Measurements from ENCODE around the gene CLDN2. TPM values are rescaled to one million over a fixed set of nuclear protein-coding genes. Genes with fewer than 3 reads are reported as not detected.

Gene CLDN2
- total and polyA plus RNA-seq, 2 of the 13 experiments (the other 11 are each of a cell fraction or from before 2014, with no cell fraction given): 1.3 to 1.5 TPM

GRCh38 chrX:106957856-106958255, 37.7 kb downstream of the CLDN2 start:
- TF ChIP-seq ELK4 (CRISPR knock-in tag; IDR thresholded peaks at IDR 0.05; ENCODE audit: borderline replicate concordance) (no peak), BORCS8-MEF2B (CRISPR knock-in tag; IDR thresholded peaks at IDR 0.05) (no peak), EP300 (IDR thresholded peaks at IDR 0.05; ENCODE audit: low read depth in 2 of 2, low read length in 2 of 2) (no peak), EP300 (CRISPR knock-in tag; IDR thresholded peaks at IDR 0.05; ENCODE audit: borderline replicate concordance) (no peak), SALL1 (CRISPR knock-in tag; IDR thresholded peaks at IDR 0.05) (no peak), NR2F2 (IDR thresholded peaks at IDR 0.05; ENCODE audit: borderline replicate concordance, low read depth) (no peak), FOXA1 (IDR thresholded peaks at IDR 0.05) (no peak), FOXA1 (CRISPR knock-in tag; IDR thresholded peaks at IDR 0.05) (no peak), NCOR1 (IDR thresholded peaks at IDR 0.05; ENCODE audit: borderline replicate concordance, low read length) (no peak)
- TF ChIP-seq, protein P1, sequence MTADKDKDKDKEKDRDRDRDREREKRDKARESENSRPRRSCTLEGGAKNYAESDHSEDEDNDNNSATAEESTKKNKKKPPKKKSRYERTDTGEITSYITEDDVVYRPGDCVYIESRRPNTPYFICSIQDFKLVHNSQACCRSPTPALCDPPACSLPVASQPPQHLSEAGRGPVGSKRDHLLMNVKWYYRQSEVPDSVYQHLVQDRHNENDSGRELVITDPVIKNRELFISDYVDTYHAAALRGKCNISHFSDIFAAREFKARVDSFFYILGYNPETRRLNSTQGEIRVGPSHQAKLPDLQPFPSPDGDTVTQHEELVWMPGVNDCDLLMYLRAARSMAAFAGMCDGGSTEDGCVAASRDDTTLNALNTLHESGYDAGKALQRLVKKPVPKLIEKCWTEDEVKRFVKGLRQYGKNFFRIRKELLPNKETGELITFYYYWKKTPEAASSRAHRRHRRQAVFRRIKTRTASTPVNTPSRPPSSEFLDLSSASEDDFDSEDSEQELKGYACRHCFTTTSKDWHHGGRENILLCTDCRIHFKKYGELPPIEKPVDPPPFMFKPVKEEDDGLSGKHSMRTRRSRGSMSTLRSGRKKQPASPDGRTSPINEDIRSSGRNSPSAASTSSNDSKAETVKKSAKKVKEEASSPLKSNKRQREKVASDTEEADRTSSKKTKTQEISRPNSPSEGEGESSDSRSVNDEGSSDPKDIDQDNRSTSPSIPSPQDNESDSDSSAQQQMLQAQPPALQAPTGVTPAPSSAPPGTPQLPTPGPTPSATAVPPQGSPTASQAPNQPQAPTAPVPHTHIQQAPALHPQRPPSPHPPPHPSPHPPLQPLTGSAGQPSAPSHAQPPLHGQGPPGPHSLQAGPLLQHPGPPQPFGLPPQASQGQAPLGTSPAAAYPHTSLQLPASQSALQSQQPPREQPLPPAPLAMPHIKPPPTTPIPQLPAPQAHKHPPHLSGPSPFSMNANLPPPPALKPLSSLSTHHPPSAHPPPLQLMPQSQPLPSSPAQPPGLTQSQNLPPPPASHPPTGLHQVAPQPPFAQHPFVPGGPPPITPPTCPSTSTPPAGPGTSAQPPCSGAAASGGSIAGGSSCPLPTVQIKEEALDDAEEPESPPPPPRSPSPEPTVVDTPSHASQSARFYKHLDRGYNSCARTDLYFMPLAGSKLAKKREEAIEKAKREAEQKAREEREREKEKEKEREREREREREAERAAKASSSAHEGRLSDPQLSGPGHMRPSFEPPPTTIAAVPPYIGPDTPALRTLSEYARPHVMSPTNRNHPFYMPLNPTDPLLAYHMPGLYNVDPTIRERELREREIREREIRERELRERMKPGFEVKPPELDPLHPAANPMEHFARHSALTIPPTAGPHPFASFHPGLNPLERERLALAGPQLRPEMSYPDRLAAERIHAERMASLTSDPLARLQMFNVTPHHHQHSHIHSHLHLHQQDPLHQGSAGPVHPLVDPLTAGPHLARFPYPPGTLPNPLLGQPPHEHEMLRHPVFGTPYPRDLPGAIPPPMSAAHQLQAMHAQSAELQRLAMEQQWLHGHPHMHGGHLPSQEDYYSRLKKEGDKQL (CRISPR knock-in tag; IDR thresholded peaks at IDR 0.05; ENCODE audit: low read depth): no peak
- TF ChIP-seq, protein P2, sequence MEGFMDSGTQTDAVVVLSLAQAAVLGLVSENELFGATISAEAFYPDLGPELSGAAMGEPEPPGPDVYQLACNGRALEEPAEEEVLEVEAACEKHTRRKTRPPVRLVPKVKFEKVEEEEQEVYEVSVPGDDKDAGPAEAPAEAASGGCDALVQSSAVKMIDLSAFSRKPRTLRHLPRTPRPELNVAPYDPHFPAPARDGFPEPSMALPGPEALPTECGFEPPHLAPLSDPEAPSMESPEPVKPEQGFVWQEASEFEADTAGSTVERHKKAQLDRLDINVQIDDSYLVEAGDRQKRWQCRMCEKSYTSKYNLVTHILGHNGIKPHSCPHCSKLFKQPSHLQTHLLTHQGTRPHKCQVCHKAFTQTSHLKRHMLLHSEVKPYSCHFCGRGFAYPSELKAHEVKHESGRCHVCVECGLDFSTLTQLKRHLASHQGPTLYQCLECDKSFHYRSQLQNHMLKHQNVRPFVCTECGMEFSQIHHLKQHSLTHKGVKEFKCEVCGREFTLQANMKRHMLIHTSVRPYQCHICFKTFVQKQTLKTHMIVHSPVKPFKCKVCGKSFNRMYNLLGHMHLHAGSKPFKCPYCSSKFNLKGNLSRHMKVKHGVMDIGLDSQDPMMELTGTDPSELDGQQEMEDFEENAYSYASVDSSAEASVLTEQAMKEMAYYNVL (CRISPR knock-in tag; IDR thresholded peaks at IDR 0.05; ENCODE audit: borderline replicate concordance): no peak
- no peak overlapping the region for H3K4me3 ChIP-seq (replicated peaks in 1 of 3; ENCODE audit: insufficient read depth in 1 of 3, low read depth in 2 of 3, low read length in 3 of 3)
- H3K9ac ChIP-seq (ENCODE audit: insufficient read depth, low read depth, low read length): no peak overlapping the region
- no peak for ATAC-seq
- ChIA-PET CTCF (ENCODE audit: low intra/inter-chr PET ratio, low total read pairs) (no interaction called here), POLR2A (no interaction called here)
- H3K27me3 ChIP-seq (ENCODE audit: control insufficient read depth in 1 of 2, insufficient read depth in 2 of 2, low read length in 2 of 2): no peaks in the 10 kb centered on the region
- intact Hi-C loops (cut with micrococcal nuclease; ENCODE audit: unreplicated experiment): no loop called here
- H3K4me1 ChIP-seq (ENCODE audit: insufficient read depth, low read length): peaks cover 37% of the 10 kb centered on the region
- H3K27ac ChIP-seq (ENCODE audit: extremely low read length, insufficient read depth, low read length): no peak overlapping the region
- no CpG with 5 or more reads among the region's 1 CpG for WGBS (ENCODE audit: low lambda C conversion rate)
- no peak overlapping the region for H3K4me2 ChIP-seq (ENCODE audit: low read depth, low read length)
- no TSS peak for BruUV-seq (replicated peaks)
- in situ Hi-C loops (cut with HindIII; ENCODE audit: extremely low pct_ligation_motif_present, low pct_unique_long_range_greater_than_20kb): no loop called here
- H3K79me2 ChIP-seq (ENCODE audit: insufficient read depth, low read length): no peaks in the 10 kb centered on the region
- peaks cover 0 to 5% of the 10 kb centered on the region in 2 experiments; a peak in 2 of 5 replicates for H3K36me3 ChIP-seq (replicated peaks in 1 of 2; ENCODE audit: control insufficient read depth in 1 of 2, insufficient read depth in 2 of 2, low read length in 2 of 2)
- DNase-seq (ENCODE audit: low spot score): no peak
- no peak for FAIRE-seq
- H2AFZ ChIP-seq (ENCODE audit: low read length): no peak overlapping the region
- H4K20me1 ChIP-seq (ENCODE audit: insufficient read depth, low read length): no peaks in the 10 kb centered on the region
- no peaks in the 10 kb centered on the region for H3K9me3 ChIP-seq (ENCODE audit: low read length)

Data from HepG2 (cell line).